Measurements from ENCODE around the gene SLC27A5. TPM values are rescaled to one million over a fixed set of nuclear protein-coding genes. Genes with fewer than 3 reads are reported as not detected.
A peak's percentile ranks its signal among the peaks of the same experiment; 100 is the strongest.

The SLC27A5 gene
- polyA plus RNA-seq, 6 donors from 2014 or later, result 12.0 to 17.8 (median 12.7) TPM

DNA sequence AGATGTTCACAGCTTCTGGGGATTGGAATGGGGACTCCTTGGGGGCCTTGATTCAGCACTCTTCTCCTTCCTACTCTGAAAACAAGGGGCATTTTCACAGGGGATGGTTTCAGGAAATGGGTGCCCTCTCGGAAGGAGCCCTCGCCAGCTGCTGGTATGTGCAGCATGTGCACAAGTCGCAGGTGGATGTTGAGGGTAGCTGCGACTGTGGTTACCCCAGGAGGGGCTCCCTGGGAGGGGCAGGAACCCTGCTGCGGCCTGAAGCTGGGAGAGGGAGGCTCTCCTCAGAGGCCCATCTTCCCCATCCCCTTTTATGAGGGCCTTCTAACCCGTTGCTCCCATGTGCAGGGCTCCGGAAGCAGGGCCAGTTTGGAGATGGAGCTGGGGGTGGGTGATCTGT is 29.4 kb downstream of the SLC27A5 start:
- H3K36me3 Mint-ChIP-seq, result no peaks in the 10 kb centered on the region
- H3K4me1 Mint-ChIP-seq, result peaks cover 3 to 4% (median 4%) of the 10 kb centered on the region in 3 donors
- H3K9me3 Mint-ChIP-seq, result no peaks in the 10 kb centered on the region
- H3K4me3 Mint-ChIP-seq, result no peak overlapping the region
- H3K27ac Mint-ChIP-seq, result peak overlapping the region in 1 of 6 donors; percentile 74
- ATAC-seq (ENCODE audit: low read depth in 2 of 2) (no peak), DNase-seq (no peak)
- no peaks in the 10 kb centered on the region for H3K27me3 Mint-ChIP-seq

DNA sequence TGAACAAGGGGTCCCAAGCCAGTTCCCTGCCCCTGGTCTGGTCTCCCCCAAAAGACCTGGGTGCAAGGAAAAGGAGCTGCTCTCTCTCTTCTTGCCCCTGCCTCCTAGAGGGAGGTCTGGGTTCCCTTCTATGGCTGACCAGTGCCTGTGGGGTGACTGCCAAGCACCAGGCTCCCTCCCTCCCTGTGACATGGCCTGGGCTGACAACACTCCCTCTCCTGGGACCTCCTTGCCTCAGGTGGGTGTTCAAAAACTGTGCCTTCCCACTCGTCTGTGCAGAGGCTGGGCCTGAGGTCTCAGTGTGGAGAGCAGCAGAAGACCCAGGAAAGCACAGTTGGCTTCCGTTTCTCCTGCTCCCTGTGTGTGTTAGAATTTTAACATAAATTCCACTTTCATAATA is 31.0 kb downstream of the SLC27A5 start:
- H3K36me3 Mint-ChIP-seq, result no peaks in the 10 kb centered on the region
- H3K9me3 Mint-ChIP-seq, result no peaks in the 10 kb centered on the region
- peaks cover 10 to 13% (median 13%) of the 10 kb centered on the region in 3 donors for H3K4me1 Mint-ChIP-seq

DNA sequence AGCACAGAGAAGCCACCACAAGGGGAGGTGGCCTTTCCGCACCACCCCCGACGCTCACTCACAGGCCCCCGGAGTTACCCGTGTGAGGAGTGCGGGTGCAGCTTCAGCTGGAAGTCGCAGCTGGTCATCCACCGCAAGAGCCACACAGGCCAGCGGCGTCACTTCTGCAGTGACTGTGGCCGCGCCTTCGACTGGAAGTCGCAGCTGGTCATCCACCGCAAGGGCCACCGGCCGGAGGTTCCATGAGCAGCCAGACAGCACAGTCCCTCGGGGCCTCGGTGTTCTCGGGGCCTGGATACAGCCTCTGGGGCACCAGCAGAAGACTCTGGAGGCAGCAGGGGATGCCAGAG is 31.3 kb downstream of the SLC27A5 start:
- ATAC-seq (ENCODE audit: low read depth in 2 of 2), result no peak
- Mint-ChIP-seq H3K4me1 (peaks cover 10 to 17% (median 13%) of the 10 kb centered on the region in 3 donors), H3K27ac (no peak overlapping the region)

More for the DNA sequence above, 31.0 kb downstream of the SLC27A5 start:
- H3K4me3 Mint-ChIP-seq, result no peak overlapping the region
- DNase-seq, result no peak
- no peak for ATAC-seq (ENCODE audit: low read depth in 2 of 2)
- H3K27ac Mint-ChIP-seq, result no peak overlapping the region
- no peaks in the 10 kb centered on the region for H3K27me3 Mint-ChIP-seq

DNA sequence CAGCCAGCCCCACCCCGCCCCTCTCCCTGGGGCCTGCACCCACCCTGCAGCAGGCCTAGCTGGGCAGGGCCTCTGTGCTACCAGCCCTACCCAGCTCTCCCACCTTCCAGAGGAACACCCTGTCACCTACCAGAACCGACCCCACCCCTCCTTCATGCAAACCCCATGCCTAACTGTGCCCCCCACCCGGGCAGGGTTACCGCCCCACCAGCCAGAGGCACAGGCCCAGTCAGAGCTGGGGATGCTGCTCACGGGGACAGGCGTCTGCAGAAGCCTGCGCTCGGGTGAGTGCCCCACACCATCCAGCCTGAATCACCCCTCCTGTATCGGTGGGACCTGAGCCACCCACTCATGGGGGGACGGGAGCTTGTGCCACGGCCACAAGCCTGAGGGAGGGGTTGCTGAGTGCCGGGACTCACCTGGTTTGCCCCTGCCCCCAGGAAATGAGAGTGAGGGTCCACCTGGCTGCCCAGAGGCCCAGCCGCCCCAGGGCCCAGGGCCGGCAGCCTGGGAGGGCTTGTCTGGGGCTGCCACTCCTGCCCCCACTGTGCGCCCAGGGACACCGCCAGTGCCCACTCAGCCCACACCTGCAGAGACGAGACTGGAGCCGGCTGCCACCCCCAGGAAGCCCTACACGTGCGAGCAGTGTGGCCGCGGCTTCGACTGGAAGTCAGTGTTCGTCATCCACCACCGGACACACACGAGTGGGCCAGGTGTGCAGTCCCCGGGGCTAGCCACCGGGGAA is 31.9 kb downstream of the SLC27A5 start:
- ATAC-seq (ENCODE audit: low read depth in 2 of 2), result no peak
- H3K9me3 Mint-ChIP-seq, result no peaks in the 10 kb centered on the region
- no peaks in the 10 kb centered on the region for H3K27me3 Mint-ChIP-seq

More for the DNA sequence above, 31.3 kb downstream of the SLC27A5 start:
- Mint-ChIP-seq H3K4me3 (no peak overlapping the region), H3K36me3 (no peaks in the 10 kb centered on the region), H3K27me3 (no peaks in the 10 kb centered on the region), H3K9me3 (no peaks in the 10 kb centered on the region)
- DNase-seq, result no peak

DNA sequence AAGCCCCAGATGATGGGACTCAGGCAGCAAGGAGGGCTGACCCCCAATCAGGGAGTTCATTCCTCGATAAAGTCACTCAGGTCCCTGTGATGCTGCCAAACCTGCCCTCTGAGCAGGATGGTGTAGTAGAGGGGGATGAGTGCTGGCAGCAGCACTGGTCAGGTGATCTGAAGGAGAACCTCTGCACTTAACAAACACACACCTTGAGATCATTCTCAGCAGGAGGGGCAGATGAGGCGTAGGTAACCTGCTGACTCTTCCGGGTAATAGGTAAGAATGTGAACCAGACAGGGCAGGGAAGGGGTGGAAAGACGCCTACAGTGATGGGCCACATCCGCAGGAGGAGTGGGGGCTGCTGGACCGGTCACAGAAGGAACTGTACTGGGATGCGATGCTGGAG is 32.5 kb downstream of the SLC27A5 start:
- Mint-ChIP-seq H3K4me1 (peaks cover 10 to 28% (median 13%) of the 10 kb centered on the region in 3 donors), H3K4me3 (peak overlapping the region in 1 of 8 donors; percentile 33)
- ATAC-seq (ENCODE audit: low read depth in 2 of 2), result no peak

More for the DNA sequence above, 31.9 kb downstream of the SLC27A5 start:
- Mint-ChIP-seq H3K27ac (no peak overlapping the region), H3K4me1 (peaks cover 10 to 22% (median 13%) of the 10 kb centered on the region in 3 donors), H3K36me3 (no peaks in the 10 kb centered on the region), H3K4me3 (no peak overlapping the region)
- no peak for DNase-seq

DNA sequence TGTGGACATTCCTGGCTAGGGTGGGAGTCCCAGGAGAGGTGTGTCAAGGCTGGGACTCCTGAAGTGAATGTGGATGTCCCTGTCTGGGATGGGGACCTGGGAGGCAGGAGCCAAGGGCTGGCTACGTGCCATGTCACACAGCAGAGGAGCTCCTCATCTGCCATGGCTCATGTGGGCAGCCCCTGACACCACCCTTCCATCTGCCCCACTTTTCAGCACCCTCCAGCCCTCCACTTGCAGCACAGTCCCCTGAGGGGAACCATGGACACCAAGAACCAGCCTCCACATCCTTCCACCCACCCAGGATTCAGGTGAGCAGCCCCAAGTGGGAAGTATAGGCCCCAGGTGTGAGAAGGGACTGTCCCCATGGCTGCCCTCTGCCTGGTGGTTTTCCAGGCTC is 33.9 kb downstream of the SLC27A5 start:
- Mint-ChIP-seq H3K27me3 (no peaks in the 10 kb centered on the region), H3K4me3 (peak overlapping the region in 5 of 8 donors; percentile 19 to 88 (median 68)), H3K27ac (peak overlapping the region in 1 of 6 donors; percentile 80), H3K36me3 (no peaks in the 10 kb centered on the region), H3K4me1 (peaks cover 10 to 32% (median 13%) of the 10 kb centered on the region in 3 donors), H3K9me3 (no peaks in the 10 kb centered on the region)
- ATAC-seq (ENCODE audit: low read depth in 2 of 2), result no peak
- no peak for DNase-seq

More for the DNA sequence above, 32.5 kb downstream of the SLC27A5 start:
- Mint-ChIP-seq H3K27me3 (no peaks in the 10 kb centered on the region), H3K27ac (no peak overlapping the region), H3K9me3 (no peaks in the 10 kb centered on the region), H3K36me3 (no peaks in the 10 kb centered on the region)
- DNase-seq, result no peak

DNA sequence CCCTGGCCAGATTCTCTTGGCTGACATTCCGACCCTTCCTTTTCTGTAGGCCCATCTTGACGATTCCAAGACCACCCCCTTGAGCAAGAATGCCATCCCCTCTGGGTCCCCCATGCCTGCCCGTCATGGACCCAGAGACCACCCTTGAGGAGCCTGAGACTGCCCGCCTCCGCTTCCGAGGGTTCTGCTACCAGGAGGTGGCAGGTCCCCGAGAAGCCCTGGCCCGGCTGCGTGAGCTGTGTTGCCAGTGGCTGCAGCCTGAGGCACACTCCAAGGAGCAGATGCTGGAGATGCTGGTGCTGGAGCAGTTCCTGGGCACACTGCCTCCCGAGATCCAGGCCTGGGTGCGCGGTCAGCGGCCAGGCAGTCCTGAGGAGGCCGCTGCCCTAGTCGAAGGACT is 34.7 kb downstream of the SLC27A5 start:
- Mint-ChIP-seq H3K9me3 (no peaks in the 10 kb centered on the region), H3K4me3 (peak overlapping the region; percentile 83 to 98 (median 96)), H3K27me3 (no peaks in the 10 kb centered on the region), H3K4me1 (peaks cover 10 to 32% (median 13%) of the 10 kb centered on the region in 3 donors), H3K27ac (peak overlapping the region; percentile 87 to 99 (median 94)), H3K36me3 (no peaks in the 10 kb centered on the region)
- DNase-seq (no peak), ATAC-seq (ENCODE audit: low read depth in 2 of 2) (no peak)

DNA sequence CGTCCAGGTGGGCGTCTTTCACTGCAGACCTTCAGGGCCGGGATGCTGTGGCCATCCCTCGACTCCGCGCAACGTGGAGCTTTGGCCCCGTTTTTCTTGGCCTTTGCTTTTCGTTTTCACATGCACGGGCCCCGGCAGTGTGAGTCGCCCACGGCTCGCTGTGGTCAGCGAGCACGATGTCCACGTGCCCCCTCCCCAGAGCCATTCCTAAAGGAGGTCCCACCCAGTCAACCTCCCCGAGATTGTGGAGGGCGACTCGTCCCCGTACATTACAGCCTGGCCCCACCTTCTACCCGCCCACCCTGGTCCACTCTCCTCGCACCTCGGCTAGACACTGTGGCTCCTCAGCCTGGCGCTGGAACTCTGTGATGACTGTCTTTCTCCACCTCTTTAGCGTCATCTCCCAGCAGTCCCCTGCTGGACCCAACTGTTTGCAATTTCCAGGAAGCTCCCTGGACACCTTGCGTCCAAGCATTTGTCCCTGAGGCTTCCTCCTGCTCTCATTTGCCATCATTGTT is 35.2 kb downstream of the SLC27A5 start:
- H3K27me3 Mint-ChIP-seq, result no peaks in the 10 kb centered on the region
- H3K4me1 Mint-ChIP-seq, result peaks cover 10 to 32% (median 13%) of the 10 kb centered on the region in 3 donors
- ATAC-seq (ENCODE audit: low read depth in 2 of 2) (no peak), DNase-seq (no peak)
- no peaks in the 10 kb centered on the region for H3K9me3 Mint-ChIP-seq
- peak overlapping the region; percentile 87 to 99 (median 94) for H3K27ac Mint-ChIP-seq
- H3K36me3 Mint-ChIP-seq, result no peaks in the 10 kb centered on the region
- H3K4me3 Mint-ChIP-seq, result peak overlapping the region; percentile 83 to 98 (median 96)

DNA sequence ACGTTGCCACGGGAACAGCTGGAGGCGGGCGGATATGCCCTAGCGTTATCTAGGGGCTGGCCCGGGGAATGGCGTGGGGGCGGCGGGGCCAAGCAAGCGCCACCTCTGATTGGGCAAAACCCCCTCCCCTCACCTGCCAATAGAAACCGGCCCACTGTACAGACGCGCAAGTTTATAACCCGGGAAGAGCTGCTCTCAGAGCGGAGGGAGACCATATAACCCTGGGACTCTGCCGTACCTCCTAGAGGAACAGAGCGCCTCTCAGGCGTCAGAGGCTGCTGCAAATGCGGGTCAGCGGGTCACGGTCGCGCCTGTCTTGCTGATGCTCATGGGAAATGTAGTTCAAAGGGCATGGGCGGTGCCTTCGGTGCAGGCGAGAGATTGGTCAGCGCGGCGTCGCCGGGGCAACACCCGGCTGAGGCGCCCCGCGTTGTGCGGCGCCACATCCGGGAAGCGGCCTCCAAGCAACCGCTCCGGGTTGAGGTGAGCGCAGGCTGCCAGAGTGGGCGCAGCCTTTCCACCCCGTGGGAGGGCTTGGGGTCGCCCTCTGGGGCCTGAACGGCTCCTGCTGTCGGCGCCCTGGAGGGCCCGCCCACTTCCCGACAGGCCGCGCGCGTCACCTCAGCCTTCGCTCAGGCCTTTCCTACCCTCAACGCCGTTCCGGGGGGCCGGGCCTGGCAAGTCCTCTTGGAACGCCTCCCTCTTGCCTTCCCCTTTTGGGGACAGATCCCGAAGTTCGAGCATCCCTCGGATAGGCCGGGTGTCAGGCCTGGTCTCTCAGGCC is 35.9 kb downstream of the SLC27A5 start, which contains the start of gene ZNF446:
ZNF446 (plus strand) TSS at position 639 of the 784 bp plus-strand sequence. CDS start 867 bp downstream, outside the sequence.
- Mint-ChIP-seq H3K27me3 (no peaks in the 10 kb centered on the region), H3K27ac (peak within 1 kb of the TSS; percentile 95 to 99 (median 98))

DNA sequence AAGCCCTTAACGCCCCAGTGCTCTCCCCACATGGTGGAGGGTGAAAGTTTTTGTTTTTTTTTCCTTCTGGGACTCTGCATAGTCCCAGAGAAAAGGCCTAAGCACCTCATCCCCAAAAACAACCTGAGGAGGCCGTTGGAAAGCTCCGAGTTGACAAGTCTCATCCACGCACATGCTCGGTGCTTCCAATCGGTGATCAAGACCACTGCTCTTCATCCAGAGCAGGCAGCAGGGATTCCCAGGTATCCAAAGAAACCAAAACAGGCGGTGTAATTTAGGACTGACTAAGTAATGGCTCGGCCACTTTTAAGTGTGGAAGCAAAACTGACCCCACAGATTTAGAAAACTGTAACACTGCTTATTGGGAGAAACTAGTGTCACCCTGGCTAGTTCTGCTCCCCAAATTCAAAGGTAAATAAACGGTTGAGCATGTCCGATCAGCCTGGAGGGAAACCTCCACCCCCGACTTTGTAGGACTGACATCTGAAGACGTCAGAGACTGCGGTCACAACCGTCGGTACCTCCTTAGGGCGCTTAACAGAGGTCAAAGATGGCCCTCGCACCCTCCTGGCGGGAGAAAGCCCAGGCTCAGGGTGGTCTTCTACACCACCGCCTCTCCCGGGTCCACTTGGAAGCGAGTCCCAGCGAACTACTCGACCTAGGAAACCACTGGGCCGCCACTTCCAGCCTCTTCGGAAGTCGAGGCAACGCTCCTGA is 36.6 kb downstream of the SLC27A5 start:
- Mint-ChIP-seq H3K4me1 (peaks cover 10 to 32% (median 13%) of the 10 kb centered on the region in 3 donors), H3K36me3 (no peaks in the 10 kb centered on the region), H3K4me3 (peak overlapping the region; percentile 83 to 98 (median 96)), H3K9me3 (no peaks in the 10 kb centered on the region), H3K27ac (peak overlapping the region; percentile 95 to 99 (median 98)), H3K27me3 (no peaks in the 10 kb centered on the region)
- DNase-seq, result no peak
- ATAC-seq (ENCODE audit: low read depth in 2 of 2), result peak; percentile 18 to 32

More for the DNA sequence above, 35.9 kb downstream of the SLC27A5 start, which contains the start of gene ZNF446:
- Mint-ChIP-seq H3K36me3 (no peaks in the 10 kb centered on the region), H3K9me3 (no peaks in the 10 kb centered on the region), H3K4me3 (peak within 1 kb of the TSS; percentile 83 to 98 (median 96)), H3K4me1 (peaks cover 10 to 32% (median 13%) of the 10 kb centered on the region in 3 donors)
- DNase-seq (peak; percentile 96), ATAC-seq (ENCODE audit: low read depth in 2 of 2) (peak; percentile 89)

DNA sequence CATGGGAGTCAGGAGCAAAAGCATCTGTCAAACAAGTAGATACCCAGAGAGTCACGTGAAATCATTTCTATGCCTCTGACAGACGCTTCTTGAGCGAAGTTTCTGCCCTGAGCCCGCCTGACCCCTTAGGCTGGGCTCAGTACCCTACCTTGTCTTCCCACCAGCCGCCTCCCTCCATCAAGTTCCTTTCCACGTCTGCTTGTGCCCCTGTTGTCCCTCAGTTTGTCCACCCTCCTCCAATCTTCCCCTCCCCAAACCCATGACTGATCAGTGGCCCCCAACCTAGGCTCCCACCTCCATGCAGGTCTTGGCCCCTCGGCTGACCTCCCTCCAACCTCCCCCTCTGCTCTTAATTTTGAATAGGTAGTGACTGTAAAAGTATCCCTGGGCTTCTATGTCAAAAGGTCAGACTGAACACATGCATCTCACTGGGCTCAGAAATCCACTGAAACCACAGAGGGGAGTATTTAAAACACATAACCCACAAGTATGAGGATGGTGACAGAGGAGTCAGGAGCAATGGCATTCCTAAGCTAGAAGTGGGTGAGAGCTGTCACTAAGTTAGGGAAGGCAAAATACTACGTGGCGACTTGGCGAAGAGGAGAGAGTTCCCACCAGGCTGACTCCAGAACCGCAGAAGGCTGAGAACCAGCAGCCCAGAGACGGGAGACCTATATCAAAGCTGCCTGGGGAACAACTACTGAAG is 37.3 kb downstream of the SLC27A5 start:
- Mint-ChIP-seq H3K27ac (peak overlapping the region in 4 of 6 donors; percentile 52 to 99 (median 92)), H3K4me3 (peak overlapping the region in 6 of 8 donors; percentile 2 to 97 (median 80)), H3K4me1 (peaks cover 13 to 32% (median 13%) of the 10 kb centered on the region in 3 donors), H3K9me3 (no peaks in the 10 kb centered on the region), H3K27me3 (no peaks in the 10 kb centered on the region), H3K36me3 (no peaks in the 10 kb centered on the region)
- no peak for ATAC-seq (ENCODE audit: low read depth in 2 of 2)
- no peak for DNase-seq

DNA sequence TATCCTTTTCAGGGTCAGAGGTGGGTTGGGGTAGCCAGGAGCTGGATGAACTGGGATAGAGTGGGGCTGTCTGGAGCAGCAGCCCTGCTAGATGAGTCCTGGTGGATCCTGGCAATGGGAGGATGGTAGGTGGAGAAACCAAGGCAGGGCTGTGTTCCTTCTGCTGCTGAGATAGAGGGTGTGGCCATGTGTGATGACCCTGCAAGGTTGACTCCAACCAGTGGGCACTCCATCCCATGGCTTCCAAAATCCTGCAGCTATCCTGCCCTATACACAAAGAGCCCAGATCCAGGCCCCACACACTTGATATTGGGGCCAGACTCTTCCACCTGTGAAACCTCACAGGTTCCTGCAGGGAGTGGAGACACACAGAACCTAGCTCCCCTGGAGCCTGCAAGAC is 38.0 kb downstream of the SLC27A5 start:
- no peak for DNase-seq

More for the DNA sequence above, 38.0 kb downstream of the SLC27A5 start:
- Mint-ChIP-seq H3K27ac (peak overlapping the region in 2 of 6 donors; percentile 19 to 95), H3K4me3 (peak overlapping the region in 4 of 8 donors; percentile 41 to 97 (median 82)), H3K4me1 (peaks cover 9 to 35% (median 14%) of the 10 kb centered on the region in 3 donors), H3K9me3 (no peaks in the 10 kb centered on the region), H3K27me3 (no peaks in the 10 kb centered on the region), H3K36me3 (no peaks in the 10 kb centered on the region)
- no peak for ATAC-seq (ENCODE audit: low read depth in 2 of 2)
